Stimulated activated CD4-positive, alpha-beta T cell treated with anti-CD3 and anti-CD28 coated beads, TNF-alpha, amount 100 ng/mL, for 48 hours (primary cell): ENCODE results near the gene VSIG10L2.
A peak's percentile ranks its signal among the peaks of the same experiment; 100 is the strongest.
"Not testable (repeated sequence)": the region's sequence is repeated elsewhere in the genome, so short reads cannot be mapped to it uniquely, and the experiment has no call there.

Experiments
- DNase-seq, 3 donors: peaks; one replicate each; pipeline ENCODE4 v3.0.0-alpha.2; 2020; ENCODE audit warnings: low read depth in 3 of 3

The VSIG10L2 gene

DNA sequence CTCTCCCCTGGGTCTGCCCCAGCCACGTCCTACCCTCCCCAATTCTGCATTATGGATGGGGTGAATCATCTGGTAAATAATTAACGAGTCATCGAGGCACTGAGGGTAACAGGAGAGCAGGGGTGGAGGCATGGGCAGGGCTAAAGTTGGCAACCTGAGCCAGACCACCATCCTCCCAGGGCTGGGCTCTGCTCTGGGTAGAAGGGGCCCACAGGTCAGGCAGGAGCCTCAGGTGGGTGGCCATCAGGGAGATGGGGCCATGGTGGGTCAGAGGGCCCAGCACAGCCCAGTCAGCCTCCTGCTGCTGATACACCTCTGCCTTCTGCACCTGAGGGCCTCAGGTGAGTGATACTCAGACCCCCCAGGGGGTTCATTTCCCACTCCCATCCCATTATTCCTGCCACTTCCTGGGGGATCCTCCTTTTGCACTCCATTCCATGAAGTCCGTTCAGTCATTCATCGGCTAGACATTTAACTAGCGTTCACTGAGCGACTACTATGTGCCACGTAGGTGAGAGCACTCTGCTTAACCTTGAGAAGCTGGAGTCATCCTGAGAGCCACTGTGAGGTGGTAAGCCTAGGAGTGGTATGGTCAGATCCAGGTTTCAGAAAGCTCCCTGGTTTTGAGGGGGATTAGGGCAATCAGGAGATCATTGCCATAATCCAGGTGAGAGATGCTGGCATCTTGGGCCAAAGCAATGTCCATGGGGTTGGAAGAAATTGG lies at the start of gene VSIG10L2:
TSS of gene VSIG10L2 (plus strand) at position 248 of the 724 bp plus-strand sequence. CDS start at position 260, 12 bp downstream.
- no peak for DNase-seq

DNA sequence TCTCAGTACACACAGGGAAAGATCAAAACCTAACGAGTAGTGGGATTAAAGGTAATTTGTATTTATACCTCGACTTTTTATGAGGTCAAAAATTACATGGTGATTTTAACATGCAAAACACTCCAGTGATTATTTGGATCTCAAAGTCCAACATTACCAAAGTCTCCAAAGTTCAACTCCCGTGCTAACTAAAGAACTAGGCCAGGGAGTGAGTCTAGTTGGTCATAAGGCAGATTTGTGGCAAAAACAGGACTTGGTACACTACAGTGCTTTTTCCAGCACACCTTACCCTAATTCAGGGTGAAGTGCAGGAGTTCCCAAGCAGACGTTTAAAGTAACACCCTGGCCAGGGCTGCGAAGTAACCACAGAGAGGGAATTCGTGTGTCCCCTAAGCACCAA lies 44.0 kb upstream of the VSIG10L2 start:
- no peak for DNase-seq

DNA sequence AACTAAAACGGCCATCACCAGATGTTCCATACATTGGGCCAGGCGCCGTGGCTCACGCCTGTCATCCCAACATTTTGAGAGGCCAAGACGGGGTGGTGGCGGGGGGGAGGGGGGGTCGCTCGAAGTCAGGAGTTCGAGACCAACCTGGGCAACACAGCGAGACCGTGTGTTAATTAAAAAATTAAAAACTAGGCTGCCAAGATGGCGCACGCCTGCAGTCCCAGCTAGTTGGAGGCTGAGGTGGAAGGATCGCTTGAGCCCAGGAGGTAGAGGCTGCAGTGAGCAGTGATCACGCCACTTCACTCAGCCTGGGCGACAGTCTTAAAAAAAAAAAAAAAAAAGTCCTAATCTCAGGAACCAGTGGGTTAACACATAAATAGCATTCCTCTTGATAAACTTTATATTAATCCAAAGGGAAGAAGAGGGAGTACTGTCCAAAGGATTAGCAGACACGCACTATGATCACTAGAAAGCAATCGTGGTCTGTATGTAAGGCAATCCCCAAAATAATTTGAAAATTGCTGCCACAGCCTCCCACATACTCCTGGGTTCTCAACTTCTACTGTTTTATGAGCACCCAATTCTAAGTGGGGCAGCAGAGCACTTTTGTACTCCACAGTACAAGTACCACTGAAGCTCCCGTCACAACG lies 43.4 kb upstream of the VSIG10L2 start:
- DNase-seq, result no peak

DNA sequence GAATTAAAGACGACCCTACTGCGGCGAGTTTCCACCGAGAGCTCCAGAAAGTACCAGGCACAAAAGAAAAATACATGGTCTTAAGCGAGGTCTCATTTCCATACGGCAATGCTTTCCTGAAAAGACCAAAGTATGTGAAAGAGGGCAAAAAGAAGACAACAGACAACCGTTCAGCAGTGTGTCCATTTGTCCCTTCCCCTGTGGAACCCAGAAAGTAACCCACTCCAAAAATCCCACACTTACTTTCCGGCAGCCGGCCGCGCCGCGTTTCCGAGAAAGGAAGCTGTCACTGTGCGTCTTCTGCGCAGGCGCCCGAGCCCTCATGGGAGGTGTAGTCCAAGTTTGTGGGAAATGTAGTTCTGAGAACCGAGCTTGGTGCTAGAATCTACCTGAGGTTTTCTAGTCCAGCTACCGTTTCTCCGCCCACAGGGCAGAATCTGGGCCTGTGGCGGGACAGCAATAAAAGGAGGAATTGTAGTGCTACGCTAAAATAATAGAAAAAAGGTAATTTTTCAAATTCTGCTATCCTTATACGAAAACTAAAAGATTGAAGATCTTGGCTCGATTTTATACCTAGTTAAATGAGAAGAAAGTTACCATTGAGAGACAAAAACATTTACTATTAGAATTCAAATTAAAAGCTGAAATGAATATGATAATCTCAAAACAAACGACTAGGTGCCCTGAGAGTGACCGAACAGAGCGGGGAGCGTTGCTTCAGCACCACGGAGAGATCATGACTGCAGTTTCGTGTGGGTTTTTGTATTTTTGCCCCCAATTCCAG lies 42.7 kb upstream of the VSIG10L2 start, which contains the start of gene PUS3:
TSS of gene PUS3 (minus strand) at position 280 of the 784 bp plus-strand sequence. CDS start 6,922 bp downstream, outside the sequence.
- peak; percentile 79 to 80 (median 79) for DNase-seq

DNA sequence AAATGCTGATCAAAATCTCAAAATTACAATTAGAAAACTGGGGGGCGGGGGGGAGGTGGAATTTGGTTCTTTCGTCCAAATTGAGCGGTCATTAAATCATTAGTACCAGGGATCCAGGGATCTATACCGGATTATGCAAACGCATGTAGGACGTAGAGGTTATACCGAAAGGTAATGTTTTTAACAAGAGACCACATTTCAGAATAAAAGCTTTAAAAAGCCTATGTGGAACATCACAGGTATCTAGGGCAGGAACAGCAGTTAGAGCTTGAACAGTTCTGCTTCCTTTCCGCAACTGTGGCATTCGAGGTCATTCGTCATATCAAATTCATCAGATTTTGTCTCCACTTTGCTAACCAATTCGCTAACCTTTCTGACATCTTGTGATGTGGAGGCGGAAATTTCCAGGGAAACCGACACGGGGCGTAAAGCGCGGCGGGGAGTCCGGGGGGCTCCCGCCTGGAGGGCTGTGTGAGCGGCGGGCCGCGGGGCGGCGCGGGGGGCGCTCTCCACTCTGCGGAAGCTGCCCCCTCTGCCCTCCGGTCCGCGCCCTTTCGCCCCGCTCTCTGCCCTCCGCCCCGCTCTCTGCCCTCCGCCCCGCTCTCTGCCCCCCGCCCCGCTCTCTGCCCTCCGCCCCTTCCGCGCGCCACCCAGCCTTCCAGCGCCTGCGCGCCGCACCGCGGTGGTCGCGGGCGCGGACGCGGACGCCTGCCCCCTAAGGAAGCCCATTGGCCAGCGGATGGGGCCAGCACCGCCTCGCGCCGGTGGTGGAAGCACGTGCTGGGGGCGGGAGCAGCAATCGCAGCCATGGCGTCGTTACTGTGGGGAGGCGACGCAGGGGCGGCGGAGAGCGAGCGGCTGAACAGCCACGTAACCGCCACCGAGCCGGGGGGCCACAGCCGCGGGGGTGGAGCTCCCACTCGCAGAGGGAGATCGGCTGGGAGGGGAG lies 41.9 kb upstream of the VSIG10L2 start, which contains the start of gene DDX25:
TSS of gene DDX25 (plus strand) at position 798 of the 949 bp plus-strand sequence. CDS start at position 808, 10 bp downstream.
- no peak for DNase-seq

DNA sequence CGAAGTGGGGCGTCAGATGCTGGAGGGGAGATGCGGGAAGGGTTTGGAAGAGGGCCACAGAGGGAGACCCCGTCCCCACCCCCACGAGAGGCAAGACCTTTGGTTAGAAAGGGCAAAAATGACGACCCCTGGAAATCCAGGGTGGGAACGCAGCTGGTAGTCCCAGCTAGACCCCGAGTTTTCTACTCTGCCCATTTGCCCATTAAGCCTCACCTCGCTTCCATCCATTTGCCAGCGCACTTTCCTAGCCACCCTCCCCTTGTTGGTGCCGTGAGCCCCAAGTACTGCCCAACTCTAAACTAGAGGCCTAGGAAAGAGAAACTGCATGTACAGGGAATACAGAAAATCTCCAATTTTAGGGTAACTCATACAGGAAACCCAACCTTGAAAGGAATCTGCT lies 41.2 kb upstream of the VSIG10L2 start:
- no peak for DNase-seq

DNA sequence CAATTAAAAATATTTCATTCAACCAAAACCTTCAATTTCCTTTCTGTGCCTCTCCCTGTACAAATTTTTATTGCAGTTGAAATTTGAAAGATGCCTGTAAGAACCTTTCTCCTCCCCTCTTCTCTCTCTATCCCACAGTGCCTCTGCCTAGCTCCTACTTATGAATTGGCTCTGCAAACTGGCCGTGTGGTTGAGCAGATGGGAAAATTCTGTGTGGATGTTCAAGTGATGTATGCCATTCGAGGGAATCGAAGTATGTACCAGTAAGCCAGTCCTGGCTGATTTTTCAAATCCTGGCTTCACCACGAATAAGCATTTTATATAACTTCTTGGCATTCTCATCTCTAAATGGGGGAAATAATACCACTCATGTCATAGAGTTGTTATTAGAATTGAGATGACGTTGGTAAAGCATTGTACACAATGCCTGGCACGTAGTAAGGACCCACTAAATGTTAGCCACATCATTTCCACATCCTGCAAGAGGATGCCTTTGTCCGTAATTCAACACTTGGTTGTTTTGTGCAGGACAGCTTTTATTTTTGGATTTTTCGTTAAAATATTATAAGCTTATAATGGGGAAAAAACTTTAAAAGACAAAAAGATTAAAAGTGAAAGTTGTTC lies 35.5 kb upstream of the VSIG10L2 start:
- no peak for DNase-seq

DNA sequence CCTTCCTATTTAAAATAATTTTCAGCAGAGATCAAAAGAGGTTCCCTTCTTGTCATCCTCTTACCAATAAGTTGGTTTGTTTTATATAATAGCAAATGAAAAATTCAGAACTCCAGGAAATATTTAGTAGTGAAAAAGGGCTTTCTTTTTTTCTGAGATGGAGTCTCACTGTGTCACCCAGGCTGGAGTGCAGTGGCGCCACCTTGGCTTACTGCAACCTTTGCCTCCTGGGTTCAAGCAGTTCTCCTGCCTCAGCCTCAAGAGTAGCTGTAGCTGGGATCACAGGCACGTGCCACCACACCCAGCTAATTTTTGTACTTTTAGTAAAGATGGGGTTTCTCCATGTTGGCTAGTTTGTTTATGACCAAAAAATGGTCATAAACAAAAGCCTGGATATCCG lies 31.2 kb upstream of the VSIG10L2 start:
- DNase-seq, result not testable (repeated sequence)

DNA sequence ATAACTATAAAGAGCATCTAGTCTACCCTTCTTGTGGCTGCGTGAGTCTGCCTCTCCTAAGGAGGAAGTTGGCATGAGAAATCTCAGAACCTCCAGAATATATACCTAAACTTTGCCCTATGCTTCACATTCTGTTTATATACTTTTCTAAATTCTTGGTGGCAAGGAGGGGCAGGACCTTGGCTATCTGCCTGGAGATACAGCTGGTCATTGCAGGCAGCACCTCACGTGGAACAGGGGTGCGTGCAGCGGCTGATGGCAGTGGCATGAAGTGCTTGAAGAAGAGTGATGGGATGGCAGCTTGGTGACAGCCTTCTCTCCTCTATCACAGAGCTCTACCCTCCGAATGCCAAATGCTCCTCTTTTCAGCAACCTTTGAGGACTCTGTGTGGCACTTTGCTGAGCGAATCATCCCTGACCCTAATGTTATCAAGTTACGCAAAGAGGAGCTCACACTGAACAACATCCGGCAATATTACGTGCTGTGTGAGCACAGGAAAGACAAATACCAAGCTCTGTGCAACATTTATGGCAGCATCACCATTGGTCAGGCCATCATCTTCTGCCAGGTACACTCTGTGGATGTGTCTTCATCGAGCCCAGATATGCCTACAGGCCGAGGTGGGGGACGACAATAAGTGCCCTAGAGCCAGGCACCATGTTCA lies 29.0 kb upstream of the VSIG10L2 start:
- DNase-seq, result no peak

DNA sequence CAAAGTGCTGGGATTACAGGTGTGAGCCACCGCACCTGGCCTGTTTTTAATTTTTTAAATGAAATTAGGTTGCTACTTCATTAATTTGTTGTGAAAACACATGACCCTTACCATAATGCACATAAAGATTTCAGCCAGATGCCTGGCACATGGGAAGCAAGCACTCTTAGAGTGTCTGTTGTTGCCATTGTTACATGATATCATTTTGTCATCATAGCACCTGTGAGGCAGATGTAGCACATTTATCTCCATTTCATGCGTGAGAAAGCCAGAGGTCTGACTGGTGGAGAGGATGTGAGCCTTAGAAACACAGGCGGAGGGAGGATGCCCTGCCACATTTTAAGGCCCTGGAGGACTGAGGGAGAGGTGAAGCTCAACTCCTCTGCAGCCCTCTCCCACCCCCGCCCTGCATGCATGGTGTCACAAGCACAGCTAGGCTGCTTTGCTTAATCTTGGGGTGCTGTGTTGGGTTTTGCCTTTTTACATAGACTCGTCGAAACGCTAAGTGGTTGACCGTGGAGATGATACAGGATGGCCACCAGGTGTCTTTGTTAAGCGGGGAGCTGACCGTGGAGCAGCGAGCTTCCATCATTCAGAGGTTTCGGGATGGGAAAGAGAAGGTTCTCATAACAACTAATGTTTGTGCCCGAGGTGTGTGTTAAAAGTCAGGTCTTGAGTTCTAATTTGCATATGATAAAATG lies 27.6 kb upstream of the VSIG10L2 start:
- no peak for DNase-seq

DNA sequence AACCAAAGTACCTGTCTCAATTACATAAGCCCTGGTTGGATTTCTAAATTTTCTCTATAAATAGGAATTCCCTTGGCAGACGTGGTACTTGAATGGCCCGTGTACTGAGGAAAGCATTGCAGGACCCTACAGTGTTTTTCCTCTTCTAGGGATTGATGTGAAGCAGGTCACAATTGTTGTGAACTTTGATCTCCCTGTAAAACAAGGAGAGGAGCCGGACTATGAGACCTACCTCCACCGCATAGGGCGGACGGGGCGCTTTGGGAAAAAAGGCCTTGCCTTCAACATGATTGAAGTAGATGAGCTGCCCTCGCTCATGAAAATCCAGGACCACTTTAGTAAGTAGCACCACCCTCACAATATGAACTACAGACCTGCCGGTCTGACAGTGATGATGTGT lies 24.8 kb upstream of the VSIG10L2 start:
- no peak for DNase-seq

DNA sequence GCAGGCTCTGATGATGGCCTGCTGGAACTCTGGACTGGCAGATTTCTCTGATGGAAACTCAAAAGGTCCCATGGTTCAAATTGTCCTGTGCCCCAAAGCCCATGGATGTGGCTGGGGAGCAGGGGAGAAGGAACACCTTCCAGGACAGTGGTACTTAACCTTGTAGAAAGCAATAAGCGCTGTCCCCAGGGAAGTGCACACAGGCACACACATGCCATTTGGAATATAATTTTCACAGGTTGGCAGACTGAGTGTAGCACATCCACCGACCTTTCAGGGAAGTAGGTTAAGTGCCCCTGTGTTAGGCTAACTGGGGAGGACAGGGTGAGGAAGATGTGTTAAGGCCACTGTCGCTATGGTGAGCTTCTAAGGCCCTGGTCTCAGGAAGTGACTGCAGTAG lies 23.7 kb upstream of the VSIG10L2 start:
- DNase-seq, result no peak

DNA sequence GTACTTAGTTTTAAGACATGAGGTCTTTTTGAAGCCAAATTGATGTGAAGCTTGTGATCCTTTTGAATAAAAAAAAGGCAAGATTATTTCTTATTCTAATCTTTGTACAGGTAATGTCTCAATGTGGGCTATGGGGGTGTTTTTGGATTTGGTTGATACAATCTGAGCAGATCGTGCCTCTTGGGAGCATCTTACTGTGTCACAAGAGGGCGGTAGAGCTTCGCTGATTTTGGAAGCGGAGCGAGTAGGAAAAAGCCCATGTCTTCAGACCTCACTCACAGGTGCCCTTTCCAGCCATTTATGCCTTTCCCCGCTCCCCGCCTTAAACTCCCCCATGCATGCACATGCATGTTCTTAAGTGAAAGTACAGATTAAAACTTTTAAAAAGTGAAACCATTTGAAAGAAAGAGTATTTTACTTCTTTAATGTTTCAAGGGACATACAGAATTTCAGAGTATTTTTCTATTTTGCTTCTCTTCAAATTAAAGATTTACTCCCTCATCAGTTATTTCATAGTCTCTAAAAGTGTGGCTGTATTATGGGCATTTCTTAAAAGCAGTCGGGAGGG lies 22.7 kb upstream of the VSIG10L2 start:
- peak in 2 of 3 donors; percentile 32 to 48 for DNase-seq

DNA sequence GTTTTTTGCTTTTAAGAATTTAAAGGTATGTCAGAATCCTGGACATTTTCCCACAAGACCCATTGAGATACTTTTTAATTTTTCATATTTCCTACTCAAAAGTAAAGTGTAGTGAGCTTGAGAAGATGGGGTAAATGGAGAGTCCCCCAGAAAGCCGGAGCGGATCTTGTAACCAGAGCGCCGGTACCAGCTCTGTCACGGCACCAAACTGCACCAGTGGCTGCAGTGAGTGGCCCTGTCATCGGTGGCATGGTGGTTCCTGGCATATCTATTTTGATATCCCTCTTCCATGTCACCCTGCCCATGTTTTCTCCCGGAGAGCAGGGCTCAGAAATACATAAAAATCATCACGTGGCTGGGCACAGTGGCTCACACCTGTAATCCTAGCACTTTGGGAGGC lies 22.2 kb upstream of the VSIG10L2 start:
- DNase-seq, result no peak

DNA sequence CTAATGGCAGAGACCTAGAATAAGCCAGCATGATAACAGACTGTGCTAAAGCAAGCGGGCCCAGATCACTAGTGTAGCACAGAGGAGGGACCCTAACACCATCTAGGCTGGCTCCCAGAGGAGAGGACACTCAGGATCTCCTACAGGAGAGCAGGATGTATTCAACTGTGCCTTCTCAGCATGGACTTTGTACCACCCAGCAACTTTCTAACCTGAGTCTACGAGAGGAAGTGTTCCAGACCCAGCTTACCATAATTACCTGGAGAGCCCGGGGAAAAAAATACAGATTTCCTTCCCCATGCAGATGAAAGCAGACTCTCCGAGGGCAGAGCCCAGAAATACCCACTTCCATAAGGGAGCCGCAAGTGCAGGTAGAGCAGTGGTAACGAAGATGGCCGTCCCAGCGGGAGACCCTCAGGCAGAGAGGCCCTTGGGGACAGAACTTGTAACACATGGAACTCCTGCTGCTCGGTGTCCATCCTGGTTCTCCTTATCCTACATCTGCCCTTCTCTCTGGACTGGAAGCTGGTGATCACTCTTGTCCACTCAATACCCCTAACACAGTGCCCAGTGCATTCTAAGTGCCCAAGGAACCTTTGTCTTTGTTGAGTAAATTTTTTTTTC lies 21.3 kb upstream of the VSIG10L2 start:
- no peak for DNase-seq

DNA sequence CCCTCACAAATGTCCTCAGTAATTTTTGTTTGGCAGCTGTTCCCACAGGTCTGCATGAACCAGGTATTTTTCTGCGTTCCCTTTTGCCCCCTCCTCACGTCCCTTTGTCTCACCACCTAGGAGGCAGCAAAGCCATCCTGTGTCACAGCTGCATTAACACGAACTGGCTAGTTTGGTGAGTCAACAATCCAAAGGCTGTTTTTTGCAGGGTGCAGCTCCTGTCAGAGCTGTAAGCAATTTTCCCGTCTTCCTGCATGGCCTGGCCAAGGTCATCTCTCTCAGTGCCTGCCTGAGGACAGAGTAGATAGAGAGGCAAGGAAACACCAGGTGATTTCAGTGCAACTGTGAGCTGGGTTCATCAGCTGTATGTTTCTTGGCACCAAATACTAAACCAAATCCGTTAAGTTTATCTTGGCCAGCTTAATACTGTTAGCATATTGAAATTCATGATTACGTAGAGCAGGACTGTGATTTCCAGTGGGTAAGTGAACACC lies 20.6 kb upstream of the VSIG10L2 start:
- no peak for DNase-seq

DNA sequence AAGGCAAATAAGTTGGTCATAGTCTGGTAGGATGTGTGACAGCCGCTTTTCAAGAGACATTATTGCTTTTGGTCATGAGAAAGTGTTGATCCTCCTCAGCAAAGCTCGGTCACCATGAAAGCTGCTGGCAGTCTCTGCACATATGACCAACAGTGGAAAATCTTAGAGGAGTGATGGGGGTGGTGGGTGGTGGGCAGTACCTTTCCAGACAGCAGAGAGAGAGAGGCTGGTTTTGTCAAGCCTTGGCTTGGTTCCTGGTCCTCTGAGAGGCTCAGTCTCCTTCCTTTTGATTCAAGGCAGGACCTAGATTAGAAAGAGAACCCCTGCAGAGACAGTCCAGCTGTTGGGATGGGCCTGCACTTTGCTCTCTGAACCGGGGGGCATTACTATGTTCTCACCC lies 20.0 kb upstream of the VSIG10L2 start:
- DNase-seq, result no peak

DNA sequence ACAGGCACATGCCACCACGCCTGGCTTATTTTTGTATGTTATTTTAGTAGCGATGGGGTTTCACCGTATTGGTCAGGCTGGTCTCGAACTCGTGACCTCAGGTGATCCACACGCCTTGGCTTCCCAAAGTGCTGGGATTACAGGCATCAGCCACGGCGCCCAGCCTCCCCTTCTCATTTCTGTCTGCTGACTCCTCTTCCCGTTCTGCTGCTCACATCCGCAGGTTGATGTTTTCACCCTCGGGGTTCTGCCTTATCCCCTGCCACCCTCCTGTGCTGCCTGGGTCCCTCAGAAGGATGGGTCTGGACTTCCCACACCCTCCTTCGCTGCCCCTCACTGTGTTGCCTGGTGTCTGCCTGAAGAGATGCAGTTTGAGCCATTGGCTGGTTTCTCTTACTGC lies 19.2 kb upstream of the VSIG10L2 start:
- DNase-seq, result no peak
